K562 (cell line): ENCODE data around the gene CENPX. TPM values are rescaled to one million over a fixed set of nuclear protein-coding genes. Genes with fewer than 3 reads are reported as not detected.
A peak's percentile ranks its signal among the peaks of the same experiment; 100 is the strongest.

Source experiments
- AFF4 ChIP-seq: sonication (generic); formaldehyde crosslinking; IDR thresholded peaks from 2 replicates; pipeline ENCODE4 v1.8.0; 2023; ENCODE audit warnings: mild to moderate bottlenecking, missing genetic modification reagents
- HDAC1 ChIP-seq, 2 experiments: fragments of 450-650 bp; IDR thresholded peaks; 2 replicates each; pipeline ENCODE4 v1.6.1; 2016 to 2017; ENCODE audit warnings: inconsistent platforms in 1 of 2, mild to moderate bottlenecking in 1 of 2, moderate library complexity in 1 of 2
- KDM5B ChIP-seq: fragments of 200-600 bp; sonication (generic); IDR thresholded peaks from 2 replicates; pipeline ENCODE4 v1.6.1; 2012; ENCODE audit warnings: low read depth, mild to moderate bottlenecking, moderate library complexity, low read length, control low read depth, inconsistent platforms; ENCODE audit not compliant: insufficient replicate concordance
- KLF16 ChIP-seq: IDR thresholded peaks from 2 replicates; pipeline ENCODE4 v1.6.1; 2016; ENCODE audit warnings: antibody characterized with exemption
- LEF1 ChIP-seq: fragments of 450-650 bp; IDR thresholded peaks from 2 replicates; pipeline ENCODE4 v1.6.1; 2016; ENCODE audit warnings: mild to moderate bottlenecking
- SMC3 ChIP-seq: conservative IDR thresholded peaks from 2 replicates; pipeline ENCODE4 v1.6.1; 2011; ENCODE audit warnings: low read depth, low read length, improper control_type of control experiment; ENCODE audit not compliant: insufficient read depth
- polyA plus RNA-seq, 8 experiments: library from polyadenylated mRNA; depleted of rRNA in 4 of 8; stranded (reverse) in 5 of 8; unstranded in 3 of 8; fragments of >200 nt; fragmentation: Nextera tagmentation in 2 of 8; fragmentation: Illumina TruSeq in 1 of 8; extraction: Ambion mirVana in 2 of 8; extraction: Trizol in 1 of 8; gene quantifications; 2 replicates each; pipeline versions ENCODE4 v1.2.1 to v1.2.3, GENCODE V29; 2011 to 2014; ENCODE audit warnings: inconsistent platforms in 1 of 8, missing spikeins in 1 of 8
- total RNA-seq, 7 experiments: library from RNA; depleted of rRNA in 6 of 7; stranded (reverse); fragments of >200 nt in 6 of 7; fragmentation: Illumina TruSeq in 2 of 7; extraction: Trizol in 2 of 7; gene quantifications; 2 replicates each; pipeline versions ENCODE4 v1.2.1 to v1.2.3, GENCODE V29; 2011 to 2021; ENCODE audit warnings: low replicate concordance in 1 of 7
- TF ChIP-seq, protein P1 (sequence below), 3 experiments: IDR thresholded peaks in 2 of 3; conservative IDR thresholded peaks in 1 of 3; 2 replicates each; pipeline ENCODE4 v1.5.1; 2011 to 2012; ENCODE audit warnings: low read length in 3 of 3, mild to moderate bottlenecking in 3 of 3, control low read depth in 2 of 3, improper control_type of control experiment in 1 of 3, inconsistent platforms in 1 of 3, low read depth in 1 of 3, mixed read lengths in 1 of 3, moderate library complexity in 1 of 3; ENCODE audit not compliant: insufficient read depth in 2 of 3

The CENPX gene
- total and polyA plus RNA-seq, 9 of the 15 experiments (the other 6 are each of a cell fraction or from before 2014, with no cell fraction given): 32.7 to 352 (median 127) TPM

GRCh38 chr17:82019690-82020571 lies 2.7 kb downstream of the CENPX start (continued):
- TF ChIP-seq AFF4 (CRISPR knock-in tag) (no peak), KLF16 (0 out of 2 replicates have a peak, but pooled peaks have one; percentile 30), KDM5B (no peak), LEF1 (no peak), SMC3 (peak; percentile 43; the same call in 1 of the 2 replicates), HDAC1 (IDR thresholded peaks at IDR 0.05) (peak in 1 of 2 experiments; percentile 40; a peak in 2 of 4 replicates)
- TF ChIP-seq, protein P1, sequence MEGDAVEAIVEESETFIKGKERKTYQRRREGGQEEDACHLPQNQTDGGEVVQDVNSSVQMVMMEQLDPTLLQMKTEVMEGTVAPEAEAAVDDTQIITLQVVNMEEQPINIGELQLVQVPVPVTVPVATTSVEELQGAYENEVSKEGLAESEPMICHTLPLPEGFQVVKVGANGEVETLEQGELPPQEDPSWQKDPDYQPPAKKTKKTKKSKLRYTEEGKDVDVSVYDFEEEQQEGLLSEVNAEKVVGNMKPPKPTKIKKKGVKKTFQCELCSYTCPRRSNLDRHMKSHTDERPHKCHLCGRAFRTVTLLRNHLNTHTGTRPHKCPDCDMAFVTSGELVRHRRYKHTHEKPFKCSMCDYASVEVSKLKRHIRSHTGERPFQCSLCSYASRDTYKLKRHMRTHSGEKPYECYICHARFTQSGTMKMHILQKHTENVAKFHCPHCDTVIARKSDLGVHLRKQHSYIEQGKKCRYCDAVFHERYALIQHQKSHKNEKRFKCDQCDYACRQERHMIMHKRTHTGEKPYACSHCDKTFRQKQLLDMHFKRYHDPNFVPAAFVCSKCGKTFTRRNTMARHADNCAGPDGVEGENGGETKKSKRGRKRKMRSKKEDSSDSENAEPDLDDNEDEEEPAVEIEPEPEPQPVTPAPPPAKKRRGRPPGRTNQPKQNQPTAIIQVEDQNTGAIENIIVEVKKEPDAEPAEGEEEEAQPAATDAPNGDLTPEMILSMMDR (IDR thresholded peaks at IDR 0.05 in 2 of 3, conservative IDR thresholded peaks at IDR 0.05 in 1 of 3; ENCODE audit: insufficient read depth in 2 of 3, low read depth in 1 of 3, low read length in 3 of 3): peak; percentile 77 to 85 (median 84)
